Spleen (tissue), 7 donors: ENCODE measurements around the gene MASP1.

Source experiments
- CTCF ChIP-seq, 11 experiments: fragments of 200-600 bp in 7 of 11; fragments of 450-650 bp in 4 of 11; sonication (generic) in 4 of 11; IDR thresholded peaks in 8 of 11; conservative IDR thresholded peaks in 3 of 11; 1 replicate in 7 of 11; 2 replicates in 4 of 11; pipeline versions ENCODE4 v1.4.0 to v1.8.0; 2016 to 2021; ENCODE audit warnings: antibody characterized with exemption in 11 of 11, inconsistent platforms in 4 of 11, mild to moderate bottlenecking in 1 of 11
- POLR2A ChIP-seq, 3 donors: fragments of 450-650 bp; IDR thresholded peaks; one replicate each; pipeline ENCODE4 v1.5.1; 2017; ENCODE audit warnings: antibody characterized with exemption in 3 of 3, mild to moderate bottlenecking in 1 of 3
- POLR2AphosphoS5 ChIP-seq, 3 donors: sonication (generic); formaldehyde crosslinking; IDR thresholded peaks; one replicate each; pipeline ENCODE4 v1.5.1; 2017; ENCODE audit warnings: antibody characterized with exemption in 3 of 3
- donor health status: DM: no; HTN: no; CAD: no; lungs with moderate emphysema.
- donor health status: DM: no; HTN: no; CAD: no.
- donor health status: DM: no; HTN: no; CAD: no.

- TF ChIP-seq CTCF (IDR thresholded peaks at IDR 0.05 in 8 of 11, conservative IDR thresholded peaks at IDR 0.05 in 3 of 11), result no peak
- no peak for TF ChIP-seq POLR2AphosphoS5 (IDR thresholded peaks at IDR 0.05)
- TF ChIP-seq POLR2A (IDR thresholded peaks at IDR 0.05), result no peak
Observed at GRCh38 chr3:187286467-187287059, 5.0 kb downstream of the MASP1 start.
